ENCODE measurements around the gene RAMP1.

RAMP1 gene

DNA sequence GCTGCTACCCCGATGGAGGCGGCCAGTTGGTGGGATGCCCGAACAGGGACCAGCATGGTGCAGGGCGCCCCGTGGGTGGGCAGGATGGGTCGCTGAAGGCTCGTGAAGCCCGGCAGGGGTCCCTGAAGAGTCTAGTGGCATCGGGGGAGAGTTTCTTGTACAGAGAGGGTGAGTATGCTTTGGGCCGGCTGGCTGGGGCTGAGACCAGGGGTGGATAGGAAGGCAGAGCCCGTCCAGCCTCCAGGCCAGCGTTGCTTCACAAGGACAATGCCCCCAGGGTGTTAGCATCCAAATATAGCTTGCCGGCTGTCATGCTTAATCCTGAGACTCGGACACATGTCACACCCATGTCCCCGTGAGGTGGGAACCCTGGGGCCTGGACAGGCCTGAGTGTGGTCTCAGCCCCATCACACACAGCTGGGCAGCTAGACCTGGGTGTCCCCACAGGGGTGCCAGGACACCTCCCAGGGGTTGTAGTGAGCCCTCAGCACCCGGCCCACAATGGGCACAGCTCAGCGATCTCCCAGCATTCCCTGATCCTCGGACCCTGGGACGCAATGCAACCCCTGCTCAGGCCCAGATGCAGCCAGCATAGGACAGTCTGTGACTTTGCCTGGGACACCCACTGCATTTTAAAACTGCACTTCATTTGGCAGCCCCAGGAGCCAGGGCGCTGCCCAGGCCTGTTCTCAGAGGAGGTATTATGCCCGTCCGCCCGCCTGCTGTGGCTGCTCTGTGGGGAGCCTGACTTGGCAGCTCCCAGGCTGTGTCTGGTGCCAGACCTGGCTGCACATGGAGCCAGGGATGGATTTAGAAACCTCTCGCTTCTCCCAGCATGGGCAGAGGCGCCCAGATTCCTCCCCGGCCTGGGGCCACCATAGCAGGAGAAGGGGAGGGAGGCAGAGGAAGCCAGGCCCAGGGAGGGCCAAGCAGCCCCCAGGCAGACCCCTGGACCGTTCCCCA, 36.4 kb downstream of the RAMP1 start:
- DNase-seq (ENCODE audit: low read depth): no peak

GRCh38 chr2:237896507-237896892, 37.1 kb downstream of the RAMP1 start:
- no peak for DNase-seq (ENCODE audit: low read depth)

GRCh38 chr2:237896956-237897355, 37.5 kb downstream of the RAMP1 start:
- no peak for DNase-seq (ENCODE audit: low read depth)

DNA sequence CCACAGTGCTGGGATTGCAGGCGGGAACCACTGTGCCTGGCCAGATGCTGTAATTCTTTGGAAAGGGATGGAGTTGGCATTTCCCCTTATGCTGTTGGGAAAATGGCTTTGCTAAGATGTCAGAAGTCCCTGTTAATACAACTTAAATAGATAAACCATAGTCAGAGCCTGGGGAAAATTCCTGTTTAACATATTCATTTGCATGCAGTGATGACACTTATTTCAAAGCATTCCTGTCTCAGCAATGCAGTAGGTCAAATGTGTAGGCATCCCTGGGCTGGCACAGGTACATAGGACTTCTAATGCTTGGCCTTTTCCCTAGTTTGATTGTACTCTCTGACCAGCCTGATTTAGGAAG, 38.6 kb downstream of the RAMP1 start:
- no peak for DNase-seq (ENCODE audit: low read depth)

DNA sequence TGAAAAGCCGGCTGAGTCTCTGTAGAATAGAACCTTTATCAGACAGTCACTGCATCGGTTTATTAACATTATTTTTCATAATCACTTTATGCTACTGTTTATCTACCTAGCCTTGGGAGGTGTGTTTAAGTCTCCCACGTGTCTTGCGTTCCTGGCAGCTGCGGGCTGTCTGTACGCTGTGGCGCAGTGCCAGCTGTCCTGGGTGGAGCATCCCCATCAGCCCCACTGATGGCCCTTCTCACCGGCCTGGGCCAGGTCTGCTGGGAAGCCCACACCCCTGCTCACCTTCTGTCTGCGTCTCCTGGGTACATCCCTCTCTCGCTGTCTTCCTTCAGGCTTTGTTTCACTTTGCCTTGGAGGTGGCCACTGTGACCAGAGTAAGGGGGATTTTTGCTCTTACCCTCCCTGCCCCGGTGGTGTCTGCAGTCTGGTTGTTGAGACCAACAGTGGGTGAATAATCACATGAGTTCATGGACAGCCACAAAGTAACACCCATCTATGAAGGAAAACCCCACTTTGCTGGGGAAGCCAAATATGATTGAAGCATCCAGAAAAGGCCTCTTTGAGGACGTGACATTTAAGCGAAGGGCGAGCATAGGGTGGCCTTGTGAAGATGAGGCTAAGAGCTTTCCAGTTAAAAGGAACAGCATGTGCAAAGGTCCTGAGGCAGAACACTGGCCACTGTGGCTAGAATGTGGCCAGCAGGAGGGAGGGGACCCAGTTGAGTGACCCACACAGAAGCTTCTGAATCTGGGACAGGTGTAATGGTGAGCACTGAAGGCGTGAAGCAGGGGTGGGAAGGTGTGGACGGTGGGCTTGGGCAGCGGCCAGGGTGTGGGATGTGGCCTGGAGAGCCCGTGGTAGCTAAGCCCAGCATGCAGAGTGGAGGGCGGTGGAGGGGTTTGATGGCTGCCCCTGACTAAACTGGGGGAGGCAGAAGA, 41.7 kb downstream of the RAMP1 start:
- DNase-seq (ENCODE audit: low read depth): no peak

GRCh38 chr2:237901932-237902850, 42.8 kb downstream of the RAMP1 start:
- no peak for DNase-seq (ENCODE audit: low read depth)

DNA sequence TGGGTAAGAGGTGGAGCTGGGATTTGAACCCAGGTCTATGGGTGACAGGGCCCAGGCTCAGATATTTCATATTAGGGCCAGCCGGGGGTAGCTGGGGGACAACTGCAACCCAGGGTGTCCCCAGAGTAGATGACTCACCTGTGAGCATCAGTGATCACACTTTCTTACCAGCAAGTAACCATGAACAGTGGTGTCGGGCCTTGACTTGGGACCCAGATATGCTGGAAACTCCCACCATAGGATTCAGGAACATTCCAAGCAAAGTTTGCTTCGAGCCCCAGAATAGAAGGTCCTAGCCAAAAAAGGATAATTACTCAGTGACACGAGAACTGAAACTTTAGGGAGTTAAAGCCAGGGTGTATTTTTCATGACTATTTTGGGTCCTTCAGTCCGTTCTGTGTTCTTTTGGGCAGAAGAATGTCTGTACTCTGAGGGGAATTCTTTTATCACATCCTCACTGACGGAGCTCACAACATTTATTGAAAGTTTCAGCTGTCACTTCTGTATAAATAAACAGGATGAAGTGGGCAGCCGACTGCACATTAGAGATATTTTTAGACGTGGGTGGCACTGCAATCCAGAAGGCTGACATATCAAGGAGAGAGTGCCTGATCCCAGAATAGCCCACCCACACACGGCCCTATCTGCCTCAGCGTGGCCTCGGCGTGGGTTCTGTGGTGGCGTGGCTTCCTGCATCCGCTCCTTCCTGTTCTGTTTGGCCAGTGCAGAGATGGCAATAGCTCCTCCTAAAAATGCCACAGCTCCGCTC, 45.6 kb downstream of the RAMP1 start:
- DNase-seq (ENCODE audit: low read depth): no peak

DNA sequence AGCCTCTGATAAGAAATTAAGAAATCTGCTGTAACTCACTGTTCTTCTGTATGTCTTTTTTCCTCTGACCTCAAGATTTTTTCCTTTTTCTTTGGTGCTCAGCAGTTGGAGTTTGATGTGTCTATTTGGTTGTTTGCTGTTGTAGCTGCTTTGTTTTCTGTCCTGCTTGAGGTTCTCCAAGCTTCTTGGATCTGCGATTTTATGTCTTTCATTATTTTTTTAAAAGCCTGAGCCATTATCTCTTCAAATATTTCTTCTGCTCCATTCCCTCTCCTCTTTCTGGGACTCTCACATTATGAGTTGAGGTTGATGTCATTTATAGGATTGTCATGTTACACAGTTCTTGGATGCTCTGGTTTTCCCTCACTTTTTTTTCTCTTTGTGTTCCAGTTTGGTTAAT, 47.7 kb downstream of the RAMP1 start:
- DNase-seq (ENCODE audit: low read depth): no peak

DNA sequence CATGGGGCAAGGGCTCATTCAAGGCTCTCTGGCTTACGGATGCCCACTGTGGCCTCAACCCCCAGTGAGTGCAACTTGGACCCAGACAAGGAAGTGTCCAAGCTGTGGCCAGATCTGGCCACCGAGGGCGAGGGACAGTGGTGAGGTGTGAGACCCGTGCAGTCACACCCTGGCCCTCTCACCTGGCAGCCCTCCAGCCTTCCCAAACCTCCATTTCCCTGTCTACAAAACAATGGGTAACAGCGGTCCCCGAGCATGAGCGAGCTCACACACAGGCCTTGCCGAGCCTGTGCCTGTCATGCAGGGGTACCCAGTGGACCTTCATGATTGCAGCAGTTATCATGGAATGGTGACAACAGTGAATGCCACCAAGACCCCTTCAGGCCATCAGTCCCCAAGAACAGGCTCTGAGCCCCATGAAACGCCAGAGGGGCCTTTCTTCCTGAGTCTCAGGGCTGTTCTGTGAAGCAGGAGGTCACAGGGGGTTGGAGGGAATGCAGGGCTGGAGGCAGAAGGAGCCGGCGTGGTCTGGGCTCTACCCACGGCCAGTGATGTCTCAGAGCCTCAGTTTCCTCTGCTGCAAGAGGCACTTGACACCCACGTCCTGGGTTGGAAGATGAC, 49.8 kb downstream of the RAMP1 start:
- no peak for DNase-seq (ENCODE audit: low read depth)

- DNase-seq (ENCODE audit: low read depth): no peak
These were observed 50.5 kb downstream of the RAMP1 start for GRCh38 chr2:237909801-237910475.

DNA sequence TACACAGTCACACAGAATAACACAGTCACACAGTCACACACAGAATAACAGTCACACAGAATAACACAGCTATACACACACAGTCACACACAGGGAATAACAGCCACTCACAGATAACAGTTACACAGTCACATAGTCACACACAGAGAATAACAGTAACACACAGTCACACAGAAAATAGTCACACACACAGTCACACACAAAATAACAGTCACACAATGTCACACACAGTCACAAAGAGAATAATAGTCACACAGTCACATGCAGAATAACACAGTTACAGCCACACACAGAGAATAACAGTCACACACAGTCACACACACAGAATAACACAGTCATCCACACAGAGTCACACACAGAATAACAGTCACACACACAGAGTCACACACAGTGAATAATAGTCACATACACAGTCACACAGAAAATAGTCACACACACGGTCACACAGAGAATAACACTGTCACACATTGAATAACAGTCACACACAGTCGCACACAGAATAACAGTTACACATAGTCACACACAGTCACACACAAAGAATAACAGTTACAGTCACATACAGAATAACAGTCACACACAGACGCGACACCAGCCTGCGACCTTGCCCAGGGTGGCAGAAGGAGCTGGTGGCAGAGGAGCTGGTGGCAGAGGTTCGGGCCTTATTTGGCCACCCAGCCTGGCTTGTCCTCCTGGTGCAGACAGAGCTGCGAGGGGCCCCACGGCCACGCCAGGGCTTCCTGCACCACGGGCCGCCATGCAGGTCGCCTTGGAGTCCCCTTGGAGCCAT, 51.3 kb downstream of the RAMP1 start:
- DNase-seq (ENCODE audit: low read depth): no peak

DNA sequence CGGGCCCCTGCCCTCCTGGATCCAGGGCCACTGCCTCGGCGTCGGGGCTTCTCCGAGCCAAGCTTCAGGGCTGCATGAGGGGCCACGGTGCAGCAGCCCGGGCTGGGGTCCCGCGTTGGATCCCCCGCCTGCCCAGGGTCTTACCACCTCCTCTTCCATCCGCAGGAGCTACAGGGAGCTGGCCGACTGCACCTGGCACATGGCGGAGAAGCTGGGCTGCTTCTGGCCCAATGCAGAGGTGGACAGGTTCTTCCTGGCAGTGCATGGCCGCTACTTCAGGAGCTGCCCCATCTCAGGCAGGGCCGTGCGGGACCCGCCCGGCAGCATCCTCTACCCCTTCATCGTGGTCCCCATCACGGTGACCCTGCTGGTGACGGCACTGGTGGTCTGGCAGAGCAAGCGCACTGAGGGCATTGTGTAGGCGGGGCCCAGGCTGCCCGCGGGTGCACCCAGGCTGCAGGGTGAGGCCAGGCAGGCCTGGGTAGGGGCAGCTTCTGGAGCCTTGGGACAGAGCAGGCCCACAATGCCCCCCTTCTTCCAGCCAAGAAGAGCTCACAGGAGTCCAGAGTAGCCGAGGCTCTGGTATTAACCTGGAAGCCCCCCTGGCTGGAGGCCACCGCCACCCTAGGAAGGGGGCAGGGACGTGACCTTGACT, 52.1 kb downstream of the RAMP1 start:
- no peak for DNase-seq (ENCODE audit: low read depth)

DNA sequence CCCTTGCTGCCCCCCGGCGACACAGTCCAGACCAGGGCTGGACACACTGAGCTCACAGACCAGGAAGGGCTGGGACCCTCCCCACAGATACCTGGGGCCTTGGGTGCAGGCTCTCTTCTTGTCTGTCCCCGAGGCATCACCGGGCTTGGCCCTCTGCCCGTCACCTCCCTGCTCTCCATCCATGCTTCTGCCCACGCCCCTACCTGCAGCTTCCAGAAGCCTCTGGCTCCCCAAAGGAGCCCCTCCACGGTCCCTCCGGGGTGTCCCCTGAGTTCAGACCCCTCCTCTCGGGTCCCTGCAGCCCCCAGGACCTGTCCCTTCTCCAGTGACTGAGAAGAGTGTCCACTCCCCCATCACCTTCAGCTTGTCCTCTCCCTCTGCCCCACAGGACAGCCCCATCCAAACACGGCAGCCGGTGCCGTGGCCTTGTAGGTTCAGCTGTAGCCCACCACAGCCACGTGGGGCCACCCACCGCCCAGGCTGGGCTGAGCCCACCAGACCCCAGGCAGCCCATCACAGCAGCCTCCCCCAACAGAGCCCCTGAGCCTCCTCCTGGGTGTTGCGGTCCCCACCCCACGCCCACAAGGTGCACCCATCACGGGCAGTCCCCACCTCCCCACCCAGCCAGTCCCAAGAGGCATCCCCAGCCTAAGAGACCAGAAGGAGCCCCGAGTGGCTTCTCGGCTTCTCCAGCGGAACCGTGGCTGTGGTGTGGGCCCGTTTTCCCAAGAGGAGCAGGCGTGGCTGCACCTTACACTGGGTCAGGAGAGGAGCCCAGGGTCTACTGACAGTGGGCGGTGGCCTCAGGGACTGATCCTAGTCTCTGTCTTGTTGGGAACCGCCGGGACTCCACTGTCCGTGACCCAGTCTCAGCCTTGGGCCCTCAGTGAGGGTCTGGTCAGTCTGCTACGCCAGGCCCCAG, 53.1 kb downstream of the RAMP1 start:
- DNase-seq (ENCODE audit: low read depth): no peak

DNA sequence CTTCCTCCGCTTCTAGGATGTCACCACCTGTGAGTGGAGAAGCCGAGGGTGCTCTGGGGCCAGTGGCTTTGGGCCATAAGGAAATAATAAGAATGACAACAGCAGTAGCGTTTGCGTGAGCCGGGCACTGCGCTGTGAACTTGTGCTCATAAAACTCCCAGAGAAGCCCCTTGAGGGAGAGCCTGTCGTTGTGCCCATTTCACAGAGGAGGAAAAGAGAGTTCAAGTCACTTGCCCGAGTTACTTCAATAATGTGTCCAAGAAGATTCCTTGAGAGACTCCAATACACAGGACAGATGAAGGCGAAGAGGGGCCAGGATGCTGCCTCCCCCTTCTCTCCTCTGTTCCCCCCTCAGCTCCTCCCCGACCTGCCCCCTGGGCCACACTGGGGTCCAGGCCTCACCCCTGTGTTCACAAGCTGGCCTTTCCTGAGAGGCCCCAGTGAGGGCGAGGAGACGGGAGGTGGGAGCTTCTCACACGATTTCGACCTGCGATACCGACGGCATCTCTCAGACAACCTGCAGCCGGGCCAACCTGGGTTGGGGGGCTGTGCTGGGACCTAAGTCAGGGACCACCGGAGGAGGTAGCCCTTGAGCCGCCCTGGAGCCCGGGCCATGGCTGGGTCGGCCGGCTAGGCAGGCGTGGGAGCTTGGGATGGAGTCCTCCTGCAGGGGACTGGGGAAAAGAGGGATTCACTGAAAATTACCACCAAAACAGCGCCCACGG, 53.9 kb downstream of the RAMP1 start:
- no peak for DNase-seq (ENCODE audit: low read depth)

DNA sequence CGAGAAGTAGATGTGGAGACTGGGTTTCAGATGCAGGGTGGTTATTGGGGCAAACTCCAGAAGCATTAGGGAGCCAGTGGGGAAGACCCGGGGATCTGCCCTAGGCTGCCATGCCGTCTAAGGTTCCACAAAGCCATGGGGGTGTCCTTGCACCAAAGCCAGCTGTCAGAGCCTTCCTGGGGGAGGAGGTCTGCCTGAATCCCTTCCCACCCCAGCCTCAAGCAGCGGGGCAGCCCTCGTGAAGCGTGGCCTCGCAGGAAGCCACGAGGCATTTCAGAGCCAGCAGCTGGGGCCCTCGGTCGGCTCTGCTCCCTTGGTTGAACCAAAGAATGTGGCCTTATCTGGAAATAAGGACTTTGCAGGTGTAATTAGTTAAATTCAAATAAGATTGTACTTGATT, 56.2 kb downstream of the RAMP1 start:
- DNase-seq (ENCODE audit: low read depth): no peak

DNA sequence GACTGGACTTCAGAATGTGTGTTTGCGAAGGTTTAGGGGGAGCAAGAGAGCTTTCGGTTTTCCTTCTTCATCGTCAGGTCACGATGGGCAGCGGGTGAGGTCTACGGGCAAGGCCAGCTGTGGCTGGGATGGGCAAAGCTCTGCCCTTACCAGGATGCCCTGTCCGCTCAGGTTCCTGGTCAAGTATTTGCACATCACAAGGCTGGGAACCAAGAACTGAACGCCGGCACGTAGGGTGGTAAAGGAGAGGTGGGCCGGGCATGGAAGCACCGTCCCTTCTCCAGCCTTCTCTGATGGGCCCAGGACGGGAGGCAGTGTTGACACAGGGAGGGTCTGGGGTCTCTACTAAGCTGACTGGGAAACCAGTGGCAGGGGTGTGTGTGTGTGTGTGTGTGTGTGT, 56.9 kb downstream of the RAMP1 start:
- no peak for DNase-seq (ENCODE audit: low read depth)
